Kidney (tissue), 14 donors: Measurements from ENCODE around the gene DTX2. TPM values are rescaled to one million over a fixed set of nuclear protein-coding genes. Genes with fewer than 3 reads are reported as not detected.
"Not testable (repeated sequence)": the region's sequence is repeated elsewhere in the genome, so short reads cannot be mapped to it uniquely, and the experiment has no call there.

Experiments
- DNase-seq, 5 donors: peaks; one replicate each; pipeline ENCODE4 v3.0.0-alpha.2; 2013 to 2020
- FAIRE-seq: peaks from 2 replicates; lab custom pipeline; 2012; peaks lifted over from hg19 to GRCh38; lab: Jason Lieb, UNC
- H3K27ac ChIP-seq, 2 donors: one replicate each; pipeline ENCODE4 v1.7.0; 2013; ENCODE audit warnings: low read depth in 2 of 2, low read length in 2 of 2, inconsistent platforms in 1 of 2
- H3K27me3 ChIP-seq: one replicate; pipeline ENCODE4 v1.7.1; 2013; ENCODE audit warnings: low read length, inconsistent platforms; ENCODE audit not compliant: control insufficient read depth, insufficient read depth
- H3K36me3 ChIP-seq, 3 donors: one replicate each; pipeline versions ENCODE4 v1.7.0 to v1.7.1; 2013; ENCODE audit warnings: low read length in 3 of 3, control low read depth in 1 of 3, inconsistent platforms in 1 of 3; ENCODE audit not compliant: insufficient read depth in 3 of 3, control insufficient read depth in 2 of 3
- H3K4me1 ChIP-seq, 3 donors: one replicate each; pipeline versions ENCODE4 v1.7.0 to v1.7.1; 2013; ENCODE audit warnings: low read length in 3 of 3, inconsistent platforms in 1 of 3, low read depth in 1 of 3; ENCODE audit not compliant: control insufficient read depth in 2 of 3, insufficient read depth in 2 of 3
- H3K4me3 ChIP-seq, 3 donors: one replicate each; pipeline versions ENCODE4 v1.7.0 to v1.8.1; 2013; ENCODE audit warnings: low read length in 3 of 3, control low read depth in 1 of 3, inconsistent platforms in 1 of 3
- H3K9ac ChIP-seq, 3 donors: one replicate each; pipeline versions ENCODE4 v1.7.0 to v1.7.1; 2013; ENCODE audit warnings: low read length in 3 of 3, control low read depth in 1 of 3, inconsistent platforms in 1 of 3
- H3K9me3 ChIP-seq, 3 donors: one replicate each; pipeline versions ENCODE4 v1.7.0 to v1.7.1; 2013; ENCODE audit warnings: low read length in 3 of 3, control low read depth in 1 of 3, inconsistent platforms in 1 of 3; ENCODE audit not compliant: control insufficient read depth in 2 of 3, insufficient read depth in 1 of 3
- CTCF ChIP-seq: IDR thresholded peaks from 3 replicates; pipeline ENCODE4 v1.5.1; 2012; ENCODE audit warnings: mild to moderate bottlenecking, moderate library complexity, borderline replicate concordance; ENCODE audit not compliant: insufficient read depth; ENCODE audit errors: extremely low read depth
- intact Hi-C: fragments of 100-400 bp; cut with DNase I; formaldehyde crosslinking; loops from one replicate; pipeline ENCODE4 v1.11.1; 2022
- polyA plus RNA-seq: library from polyadenylated mRNA; stranded (reverse); fragments of 350-450 nt; fragmentation: Illumina TruSeq; extraction: RNeasy Lipid Tissue Mini Kit (QIAGEN cat#74804); gene quantifications from one replicate; pipeline ENCODE4 v1.2.3, GENCODE V29; 2014; ENCODE audit warnings: low read depth, low replicate concordance; ENCODE audit not compliant: insufficient read depth
- total RNA-seq: library from RNA; stranded (reverse); fragmentation: NEBNext Ultra II Directional; extraction: Animal tissue kit (Norgen Biotek cat#: 25700); gene quantifications from one replicate; pipeline ENCODE4 v1.2.1, GENCODE V29; 2021
- donor health status: control.
- donor health status: control.
- donor health status: control.
- donor health status: control.
- donor health status: control.
- donor health status: DM: yes; HTN: yes; CAD: no.
- donor health status: Normal renal cell carcinoma (clear cell type).

Gene DTX2
- total and polyA plus RNA-seq, 2 donors from 2014 or later = 8.1 to 21.6 TPM

- peak; percentile 82 for TF ChIP-seq CTCF
- DNase-seq = peak in 4 of 5 donors; percentile 83 to 85 (median 84)
- H3K9me3 ChIP-seq, H3K27ac ChIP-seq, H3K4me3 ChIP-seq, H3K27me3 ChIP-seq, FAIRE-seq, intact Hi-C loops, H3K4me1 ChIP-seq, H3K36me3 ChIP-seq, H3K9ac ChIP-seq: not testable (repeated sequence)
These were observed 23.6 kb upstream of the DTX2 start for GRCh38 chr7:76437873-76438272.

- intact Hi-C loops, H3K27me3 ChIP-seq, H3K4me1 ChIP-seq, H3K4me3 ChIP-seq, FAIRE-seq, H3K9me3 ChIP-seq, H3K9ac ChIP-seq, DNase-seq, H3K36me3 ChIP-seq, H3K27ac ChIP-seq: not testable (repeated sequence)
These were observed 22.2 kb upstream of the DTX2 start for GRCh38 chr7:76439120-76439888.

- H3K27ac ChIP-seq, H3K4me3 ChIP-seq, H3K4me1 ChIP-seq, DNase-seq, H3K9me3 ChIP-seq, H3K36me3 ChIP-seq, H3K27me3 ChIP-seq, H3K9ac ChIP-seq, FAIRE-seq, intact Hi-C loops: not testable (repeated sequence)
These were observed 21.1 kb upstream of the DTX2 start for GRCh38 chr7:76440404-76440803.

- H3K27me3 ChIP-seq, H3K4me1 ChIP-seq, H3K36me3 ChIP-seq, FAIRE-seq, H3K27ac ChIP-seq, H3K9ac ChIP-seq, DNase-seq, H3K9me3 ChIP-seq, H3K4me3 ChIP-seq, intact Hi-C loops: not testable (repeated sequence)
These were observed 19.7 kb upstream of the DTX2 start for GRCh38 chr7:76441792-76442191.

- H3K27ac ChIP-seq, H3K4me1 ChIP-seq, H3K9ac ChIP-seq, H3K4me3 ChIP-seq, intact Hi-C loops, FAIRE-seq, DNase-seq, H3K36me3 ChIP-seq, H3K27me3 ChIP-seq, H3K9me3 ChIP-seq: not testable (repeated sequence)
These were observed 18.7 kb upstream of the DTX2 start for GRCh38 chr7:76442664-76443446.

- H3K4me1 ChIP-seq, DNase-seq, H3K27me3 ChIP-seq, H3K9me3 ChIP-seq, H3K36me3 ChIP-seq, H3K27ac ChIP-seq, H3K4me3 ChIP-seq, H3K9ac ChIP-seq, FAIRE-seq, intact Hi-C loops: not testable (repeated sequence)
These were observed 17.7 kb upstream of the DTX2 start for GRCh38 chr7:76443846-76444245.

GRCh38 chr7:76445577-76446008, 15.9 kb upstream of the DTX2 start:
- DNase-seq, H3K9me3 ChIP-seq, intact Hi-C loops, H3K4me3 ChIP-seq, H3K27me3 ChIP-seq, H3K4me1 ChIP-seq, H3K9ac ChIP-seq, H3K36me3 ChIP-seq: not testable (repeated sequence)
- FAIRE-seq = peak; percentile 68
- peak overlapping the region in 1 of 2 donors; percentile 37 for H3K27ac ChIP-seq
